HCT116 (cell line): ENCODE data around the gene PCLO. TPM values are rescaled to one million over a fixed set of nuclear protein-coding genes. Genes with fewer than 3 reads are reported as not detected.

Experiments
- ATAC-seq: fragments of 200-7000 bp; cut with Tn5 transposase; 2 replicates; pipeline ENCODE4 v1.9.1; 2020; ENCODE audit warnings: mild to moderate bottlenecking, moderate library complexity
- BruUV-seq: library from RNA; stranded (reverse); fragments of 400-500 nt; replicated peaks from 2 replicates; lab custom pipeline; 2021; lab: Mats Ljungman, UMichigan
- CTCF ChIA-PET: fragments of 300-600 bp; sonication (Branson Sonifier 250); formaldehyde crosslinking; loops from one replicate; lab custom pipeline; 2021; ENCODE audit warnings: antibody characterized with exemption; lab: Charles Lee
- POLR2A ChIA-PET: fragments of 300-600, 350-600 bp; sonication (Branson Sonifier 250); formaldehyde crosslinking; loops from one replicate; lab custom pipeline; 2021; ENCODE audit warnings: antibody characterized with exemption; lab: Charles Lee
- RAD21 ChIA-PET, 2 experiments: fragments of 300-600 bp; sonication (Branson Sonifier 250); formaldehyde crosslinking; loops; one replicate each; lab custom pipeline; 2023; ENCODE audit warnings: low total read pairs in 2 of 2; ENCODE audit not compliant: uncharacterized antibody in 2 of 2, unreplicated experiment in 2 of 2, low non-redundant PET in 1 of 2; lab: Charles Lee
- DNase-seq: peaks from one replicate; pipeline ENCODE4 v3.0.0-alpha.2; 2010; ENCODE audit warnings: low read depth, low spot score
- H2AFZ ChIP-seq: fragments of 200-600 bp; shearing (Covaris generic), sonication (generic); 2 replicates; pipeline ENCODE4 v1.6.1; 2017; ENCODE audit warnings: low read depth, mixed run types, mixed read lengths, antibody characterized with exemption, low read length; ENCODE audit not compliant: poor library complexity, severe bottlenecking
- H3K27ac ChIP-seq: 2 replicates; pipeline ENCODE4 v1.5.1; 2012; ENCODE audit warnings: low read depth, low read length
- H3K27me3 ChIP-seq: fragments of 200-600 bp; sonication (generic); 2 replicates; pipeline ENCODE4 v1.6.1; 2016; ENCODE audit warnings: mixed run types, low read length, mixed read lengths; ENCODE audit not compliant: insufficient read depth
- H3K36me3 ChIP-seq, 2 experiments: fragments of 200-500 bp in 1 of 2; fragments of 200-600 bp in 1 of 2; sonication (Bioruptor generic) in 1 of 2; sonication (generic) in 1 of 2; 2 replicates each; pipeline versions ENCODE4 v1.5.1 to v1.6.1; 2014 to 2016; ENCODE audit warnings: low read length in 2 of 2, inconsistent platforms in 1 of 2, mixed read lengths in 1 of 2, mixed run types in 1 of 2; ENCODE audit not compliant: insufficient read depth in 2 of 2, control insufficient read depth in 1 of 2
- H3K4me1 ChIP-seq, 2 experiments: fragments of 200-600 bp in 1 of 2; sonication (generic) in 1 of 2; 2 replicates each; pipeline versions ENCODE4 v1.5.1 to v1.6.1; 2012 to 2017; ENCODE audit warnings: low read length in 2 of 2, inconsistent platforms in 1 of 2, mild to moderate bottlenecking in 1 of 2, mixed read lengths in 1 of 2, mixed run types in 1 of 2, moderate library complexity in 1 of 2; ENCODE audit not compliant: insufficient read depth in 2 of 2, control insufficient read depth in 1 of 2
- H3K4me2 ChIP-seq: fragments of 200-600 bp; sonication (generic); 2 replicates; pipeline ENCODE4 v1.6.1; 2017; ENCODE audit warnings: mixed run types, low read length, mixed read lengths
- H3K4me3 ChIP-seq, 2 experiments: fragments of 200-600 bp in 1 of 2; sonication (generic) in 1 of 2; replicated peaks in 1 of 2; 2 replicates each; pipeline ENCODE4 v1.5.1; 2011 to 2016; ENCODE audit warnings: low read length in 2 of 2, control low read depth in 1 of 2, low read depth in 1 of 2, mild to moderate bottlenecking in 1 of 2, mixed read lengths in 1 of 2, mixed run types in 1 of 2
- H3K79me2 ChIP-seq: fragments of 200-600 bp; sonication (generic); 2 replicates; pipeline ENCODE4 v1.6.1; 2017; ENCODE audit warnings: mild to moderate bottlenecking, mixed run types, low read length, moderate library complexity, mixed read lengths; ENCODE audit not compliant: insufficient read depth
- H3K9ac ChIP-seq: fragments of 200-600 bp; sonication (generic); 2 replicates; pipeline ENCODE4 v1.6.1; 2016; ENCODE audit warnings: low read length, mixed read lengths
- H3K9me2 ChIP-seq: fragments of 200-600 bp; sonication (generic), shearing (Covaris generic); 2 replicates; pipeline ENCODE4 v1.6.1; 2017; ENCODE audit warnings: mixed run types, mild to moderate bottlenecking, moderate library complexity; ENCODE audit not compliant: insufficient read depth
- H3K9me3 ChIP-seq, 2 experiments: fragments of 200-500 bp in 1 of 2; fragments of 200-600 bp in 1 of 2; sonication (Bioruptor generic) in 1 of 2; sonication (generic) in 1 of 2; 2 replicates each; pipeline ENCODE4 v1.6.1; 2014 to 2017; ENCODE audit warnings: low read length in 2 of 2, mixed read lengths in 2 of 2, inconsistent platforms in 1 of 2, low read depth in 1 of 2, mild to moderate bottlenecking in 1 of 2, mixed run types in 1 of 2, moderate library complexity in 1 of 2; ENCODE audit not compliant: control insufficient read depth in 1 of 2, insufficient read depth in 1 of 2
- H4K20me1 ChIP-seq: fragments of 200-600 bp; sonication (generic), shearing (Covaris generic); 2 replicates; pipeline ENCODE4 v1.6.1; 2017; ENCODE audit warnings: mixed run types, mild to moderate bottlenecking, moderate library complexity; ENCODE audit not compliant: insufficient read depth
- CBX3 ChIP-seq: IDR thresholded peaks from 2 replicates; pipeline ENCODE4 v1.6.1; 2012; ENCODE audit warnings: low read depth
- EGR1 ChIP-seq: IDR thresholded peaks from 2 replicates; pipeline ENCODE4 v1.6.1; 2012; ENCODE audit warnings: low read depth
- ELF1 ChIP-seq: IDR thresholded peaks from 2 replicates; pipeline ENCODE4 v1.6.1; 2012; ENCODE audit warnings: low read depth, borderline replicate concordance
- EZH2 ChIP-seq: fragments of 200-600 bp; sonication (generic); IDR thresholded peaks from 2 replicates; pipeline ENCODE4 v1.6.1; 2017; ENCODE audit warnings: antibody characterized with exemption, mixed run types
- FOSL1 ChIP-seq: IDR thresholded peaks from 2 replicates; pipeline ENCODE4 v1.6.1; 2012; ENCODE audit warnings: low read depth
- JUND ChIP-seq: IDR thresholded peaks from 2 replicates; pipeline ENCODE4 v1.6.1; 2012
- POLR2AphosphoS5 ChIP-seq: IDR thresholded peaks from 2 replicates; pipeline ENCODE4 v1.6.1; 2011; ENCODE audit warnings: mild to moderate bottlenecking, low read depth, low read length, moderate library complexity
- RAD21 ChIP-seq: IDR thresholded peaks from 2 replicates; pipeline ENCODE4 v1.6.1; 2012; ENCODE audit warnings: low read depth, mild to moderate bottlenecking
- SIN3A ChIP-seq: IDR thresholded peaks from 2 replicates; pipeline ENCODE4 v1.6.1; 2012; ENCODE audit warnings: low read depth
- SP1 ChIP-seq: IDR thresholded peaks from 2 replicates; pipeline ENCODE4 v1.6.1; 2012; ENCODE audit warnings: low read depth
- SRF ChIP-seq: IDR thresholded peaks from 2 replicates; pipeline ENCODE4 v1.6.1; 2012; ENCODE audit warnings: low read depth
- TCF7L2 ChIP-seq: IDR thresholded peaks from 2 replicates; pipeline ENCODE4 v1.7.0; 2011; ENCODE audit warnings: borderline replicate concordance, inconsistent platforms; ENCODE audit not compliant: insufficient read depth, insufficient read length; ENCODE audit errors: extremely low read depth
- YY1 ChIP-seq: IDR thresholded peaks from 2 replicates; pipeline ENCODE4 v1.6.1; 2011; ENCODE audit warnings: low read length, low read depth, moderate library complexity, mild to moderate bottlenecking; ENCODE audit not compliant: insufficient replicate concordance; ENCODE audit errors: extremely low read depth
- ZFX ChIP-seq: fragments of 450-650 bp; IDR thresholded peaks from 2 replicates; pipeline ENCODE4 v1.6.1; 2017
- intact Hi-C: fragments of 100-400 bp; cut with micrococcal nuclease; formaldehyde crosslinking; loops from 2 replicates; pipeline ENCODE4 v1.10.0; 2022
- total RNA-seq: library from RNA; stranded (reverse); gene quantifications from one replicate; pipeline ENCODE4 v1.2.1, GENCODE V29; 2021; ENCODE audit not compliant: unreplicated experiment
- TF ChIP-seq, protein P1 (sequence below): IDR thresholded peaks from 2 replicates; pipeline ENCODE4 v1.6.1; 2012
- TF ChIP-seq, protein P2 (sequence below): IDR thresholded peaks from 2 replicates; pipeline ENCODE4 v1.6.1; 2012; ENCODE audit warnings: low read depth
- TF ChIP-seq, protein P3 (sequence below), 3 experiments: fragments of 200-600 bp in 1 of 3; sonication (generic) in 1 of 3; IDR thresholded peaks in 2 of 3; conservative IDR thresholded peaks in 1 of 3; 2 replicates each; pipeline ENCODE4 v1.5.1; 2012 to 2017; ENCODE audit warnings: low read depth in 2 of 3, low read length in 2 of 3, antibody characterized with exemption in 1 of 3, borderline replicate concordance in 1 of 3, control low read depth in 1 of 3, mild to moderate bottlenecking in 1 of 3, mixed read lengths in 1 of 3, mixed run types in 1 of 3, moderate library complexity in 1 of 3; ENCODE audit not compliant: insufficient read depth in 1 of 3
- TF ChIP-seq, protein P4 (sequence below): IDR thresholded peaks from 2 replicates; pipeline ENCODE4 v1.6.1; 2011; ENCODE audit warnings: mild to moderate bottlenecking, low read length, moderate library complexity; ENCODE audit not compliant: insufficient replicate concordance; ENCODE audit errors: extremely low read depth
- TF ChIP-seq, protein P5 (sequence below): IDR thresholded peaks from 2 replicates; pipeline ENCODE4 v1.6.1; 2012

Gene PCLO
- total RNA-seq, 1 experiment from 2014 or later = 2.4 TPM

DNA sequence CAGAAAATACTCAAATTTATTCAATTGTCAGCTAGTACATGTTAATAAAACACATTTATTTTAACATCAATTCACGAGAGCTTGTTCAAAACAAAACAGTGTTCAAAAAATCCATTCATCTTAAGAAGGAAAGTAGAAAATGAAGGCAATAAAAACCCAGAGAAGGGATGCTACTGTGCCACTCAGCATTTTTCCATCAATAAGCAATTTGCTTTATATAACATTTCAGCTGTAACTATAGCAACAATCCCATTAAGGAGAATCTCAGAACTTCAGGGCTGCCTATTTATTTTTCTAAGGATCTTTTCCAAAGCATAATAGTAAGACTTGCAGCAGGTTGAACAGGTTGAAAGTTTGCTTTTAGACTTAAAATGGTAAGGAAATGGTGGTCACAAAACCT, 190.5 kb downstream of the PCLO start:
- Histone ChIP-seq H2AFZ (no peak overlapping the region), H3K4me1 (no peaks in the 10 kb centered on the region), H4K20me1 (no peaks in the 10 kb centered on the region), H3K4me2 (no peak overlapping the region), H3K4me3 (no peak overlapping the region), H3K36me3 (no peaks in the 10 kb centered on the region), H3K9me2 (no peaks in the 10 kb centered on the region)
- DNase-seq = no peak
- POLR2A ChIA-PET = no interaction called here
- no TSS peak for BruUV-seq
- CTCF ChIA-PET = no interaction called here
- TF ChIP-seq, protein P1, sequence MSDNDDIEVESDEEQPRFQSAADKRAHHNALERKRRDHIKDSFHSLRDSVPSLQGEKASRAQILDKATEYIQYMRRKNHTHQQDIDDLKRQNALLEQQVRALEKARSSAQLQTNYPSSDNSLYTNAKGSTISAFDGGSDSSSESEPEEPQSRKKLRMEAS = no peak
- TF ChIP-seq CBX3 = no peak
- no peak for TF ChIP-seq RAD21
- no peak for TF ChIP-seq TCF7L2
- no peak for TF ChIP-seq ZFX
- no peak for TF ChIP-seq POLR2AphosphoS5
- no peak for TF ChIP-seq SP1
- TF ChIP-seq FOSL1 = no peak
- TF ChIP-seq ELF1 = no peak
- no peak for TF ChIP-seq YY1
- TF ChIP-seq, protein P2, sequence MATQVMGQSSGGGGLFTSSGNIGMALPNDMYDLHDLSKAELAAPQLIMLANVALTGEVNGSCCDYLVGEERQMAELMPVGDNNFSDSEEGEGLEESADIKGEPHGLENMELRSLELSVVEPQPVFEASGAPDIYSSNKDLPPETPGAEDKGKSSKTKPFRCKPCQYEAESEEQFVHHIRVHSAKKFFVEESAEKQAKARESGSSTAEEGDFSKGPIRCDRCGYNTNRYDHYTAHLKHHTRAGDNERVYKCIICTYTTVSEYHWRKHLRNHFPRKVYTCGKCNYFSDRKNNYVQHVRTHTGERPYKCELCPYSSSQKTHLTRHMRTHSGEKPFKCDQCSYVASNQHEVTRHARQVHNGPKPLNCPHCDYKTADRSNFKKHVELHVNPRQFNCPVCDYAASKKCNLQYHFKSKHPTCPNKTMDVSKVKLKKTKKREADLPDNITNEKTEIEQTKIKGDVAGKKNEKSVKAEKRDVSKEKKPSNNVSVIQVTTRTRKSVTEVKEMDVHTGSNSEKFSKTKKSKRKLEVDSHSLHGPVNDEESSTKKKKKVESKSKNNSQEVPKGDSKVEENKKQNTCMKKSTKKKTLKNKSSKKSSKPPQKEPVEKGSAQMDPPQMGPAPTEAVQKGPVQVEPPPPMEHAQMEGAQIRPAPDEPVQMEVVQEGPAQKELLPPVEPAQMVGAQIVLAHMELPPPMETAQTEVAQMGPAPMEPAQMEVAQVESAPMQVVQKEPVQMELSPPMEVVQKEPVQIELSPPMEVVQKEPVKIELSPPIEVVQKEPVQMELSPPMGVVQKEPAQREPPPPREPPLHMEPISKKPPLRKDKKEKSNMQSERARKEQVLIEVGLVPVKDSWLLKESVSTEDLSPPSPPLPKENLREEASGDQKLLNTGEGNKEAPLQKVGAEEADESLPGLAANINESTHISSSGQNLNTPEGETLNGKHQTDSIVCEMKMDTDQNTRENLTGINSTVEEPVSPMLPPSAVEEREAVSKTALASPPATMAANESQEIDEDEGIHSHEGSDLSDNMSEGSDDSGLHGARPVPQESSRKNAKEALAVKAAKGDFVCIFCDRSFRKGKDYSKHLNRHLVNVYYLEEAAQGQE = no peak
- TF ChIP-seq, protein P3, sequence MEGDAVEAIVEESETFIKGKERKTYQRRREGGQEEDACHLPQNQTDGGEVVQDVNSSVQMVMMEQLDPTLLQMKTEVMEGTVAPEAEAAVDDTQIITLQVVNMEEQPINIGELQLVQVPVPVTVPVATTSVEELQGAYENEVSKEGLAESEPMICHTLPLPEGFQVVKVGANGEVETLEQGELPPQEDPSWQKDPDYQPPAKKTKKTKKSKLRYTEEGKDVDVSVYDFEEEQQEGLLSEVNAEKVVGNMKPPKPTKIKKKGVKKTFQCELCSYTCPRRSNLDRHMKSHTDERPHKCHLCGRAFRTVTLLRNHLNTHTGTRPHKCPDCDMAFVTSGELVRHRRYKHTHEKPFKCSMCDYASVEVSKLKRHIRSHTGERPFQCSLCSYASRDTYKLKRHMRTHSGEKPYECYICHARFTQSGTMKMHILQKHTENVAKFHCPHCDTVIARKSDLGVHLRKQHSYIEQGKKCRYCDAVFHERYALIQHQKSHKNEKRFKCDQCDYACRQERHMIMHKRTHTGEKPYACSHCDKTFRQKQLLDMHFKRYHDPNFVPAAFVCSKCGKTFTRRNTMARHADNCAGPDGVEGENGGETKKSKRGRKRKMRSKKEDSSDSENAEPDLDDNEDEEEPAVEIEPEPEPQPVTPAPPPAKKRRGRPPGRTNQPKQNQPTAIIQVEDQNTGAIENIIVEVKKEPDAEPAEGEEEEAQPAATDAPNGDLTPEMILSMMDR (IDR thresholded peaks at IDR 0.05 in 2 of 3, conservative IDR thresholded peaks at IDR 0.05 in 1 of 3; ENCODE audit: borderline replicate concordance in 1 of 3, insufficient read depth in 1 of 3, low read depth in 2 of 3, low read length in 2 of 3) = no peak
- TF ChIP-seq SIN3A = no peak
- no peak for TF ChIP-seq EGR1
- TF ChIP-seq, protein P4, sequence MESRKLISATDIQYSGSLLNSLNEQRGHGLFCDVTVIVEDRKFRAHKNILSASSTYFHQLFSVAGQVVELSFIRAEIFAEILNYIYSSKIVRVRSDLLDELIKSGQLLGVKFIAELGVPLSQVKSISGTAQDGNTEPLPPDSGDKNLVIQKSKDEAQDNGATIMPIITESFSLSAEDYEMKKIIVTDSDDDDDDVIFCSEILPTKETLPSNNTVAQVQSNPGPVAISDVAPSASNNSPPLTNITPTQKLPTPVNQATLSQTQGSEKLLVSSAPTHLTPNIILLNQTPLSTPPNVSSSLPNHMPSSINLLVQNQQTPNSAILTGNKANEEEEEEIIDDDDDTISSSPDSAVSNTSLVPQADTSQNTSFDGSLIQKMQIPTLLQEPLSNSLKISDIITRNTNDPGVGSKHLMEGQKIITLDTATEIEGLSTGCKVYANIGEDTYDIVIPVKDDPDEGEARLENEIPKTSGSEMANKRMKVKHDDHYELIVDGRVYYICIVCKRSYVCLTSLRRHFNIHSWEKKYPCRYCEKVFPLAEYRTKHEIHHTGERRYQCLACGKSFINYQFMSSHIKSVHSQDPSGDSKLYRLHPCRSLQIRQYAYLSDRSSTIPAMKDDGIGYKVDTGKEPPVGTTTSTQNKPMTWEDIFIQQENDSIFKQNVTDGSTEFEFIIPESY = no peak
- no peak for TF ChIP-seq EZH2
- TF ChIP-seq, protein P5, sequence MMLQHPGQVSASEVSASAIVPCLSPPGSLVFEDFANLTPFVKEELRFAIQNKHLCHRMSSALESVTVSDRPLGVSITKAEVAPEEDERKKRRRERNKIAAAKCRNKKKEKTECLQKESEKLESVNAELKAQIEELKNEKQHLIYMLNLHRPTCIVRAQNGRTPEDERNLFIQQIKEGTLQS = no peak
- TF ChIP-seq SRF = no peak
- no peak for TF ChIP-seq JUND
- TF ChIP-seq, all 23 proteins: peak for 0
- RAD21 ChIA-PET = no interaction called here
- Histone ChIP-seq H3K79me2 (no peaks in the 10 kb centered on the region), H3K27me3 (no peaks in the 10 kb centered on the region), H3K27ac (no peak overlapping the region), H3K9me3 (no peaks in the 10 kb centered on the region), H3K9ac (no peak overlapping the region)
- intact Hi-C loops = no loop called here
- no peak for ATAC-seq
